Epithelial cell of proximal tubule (primary cell): ENCODE measurements around the gene SPATA31D3. TPM values are rescaled to one million over a fixed set of nuclear protein-coding genes. Genes with fewer than 3 reads are reported as not detected.
"Not testable (repeated sequence)": the region's sequence is repeated elsewhere in the genome, so short reads cannot be mapped to it uniquely, and the experiment has no call there.

Experiments used
- DNase-seq: peaks from one replicate; pipeline ENCODE4 v3.0.0-alpha.2; 2011; ENCODE audit warnings: low read depth
- H3K4me3 ChIP-seq: 2 replicates; pipeline ENCODE4 v1.5.1; 2011; ENCODE audit warnings: low read depth, mild to moderate bottlenecking, low read length
- total RNA-seq: library from RNA; depleted of rRNA; stranded (reverse); fragments of >200 nt; gene quantifications from 2 replicates; pipeline ENCODE4 v1.2.3, GENCODE V29; 2015
- TF ChIP-seq, protein P1 (sequence below): conservative IDR thresholded peaks from 2 replicates; pipeline ENCODE4 v1.5.1; 2012; ENCODE audit warnings: low read depth, mild to moderate bottlenecking, low read length

SPATA31D3 gene
- not detected in 2 replicates for total RNA-seq

DNA sequence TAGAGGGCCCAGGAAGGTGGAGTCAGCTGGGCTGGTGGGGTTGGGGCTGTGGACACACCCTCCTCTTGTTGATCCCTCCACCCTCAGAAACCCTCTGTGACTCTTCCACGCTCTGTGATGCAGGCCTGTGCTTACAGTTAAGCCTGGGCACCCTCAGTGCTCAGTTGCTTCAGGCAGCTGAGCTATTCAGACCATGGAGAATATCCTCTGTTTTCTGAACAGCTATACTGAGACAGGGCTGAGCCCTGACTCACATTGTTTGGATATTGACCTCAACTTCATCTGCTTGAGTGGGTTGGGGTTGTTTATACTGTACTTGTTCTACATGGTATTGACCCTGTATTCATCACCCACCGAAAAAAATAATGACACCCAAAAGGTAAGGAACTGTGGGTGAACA, at the start of gene SPATA31D3:
SPATA31D3 (plus strand) TSS at position 108 of the 400 bp plus-strand sequence; CDS start at position 194, 86 bp downstream.
- DNase-seq, H3K4me3 ChIP-seq: not testable (repeated sequence)

GRCh38 chr9:81893929-81894328, 49.4 kb upstream of the SPATA31D3 start:
- no peak overlapping the region for H3K4me3 ChIP-seq
- TF ChIP-seq, protein P1, sequence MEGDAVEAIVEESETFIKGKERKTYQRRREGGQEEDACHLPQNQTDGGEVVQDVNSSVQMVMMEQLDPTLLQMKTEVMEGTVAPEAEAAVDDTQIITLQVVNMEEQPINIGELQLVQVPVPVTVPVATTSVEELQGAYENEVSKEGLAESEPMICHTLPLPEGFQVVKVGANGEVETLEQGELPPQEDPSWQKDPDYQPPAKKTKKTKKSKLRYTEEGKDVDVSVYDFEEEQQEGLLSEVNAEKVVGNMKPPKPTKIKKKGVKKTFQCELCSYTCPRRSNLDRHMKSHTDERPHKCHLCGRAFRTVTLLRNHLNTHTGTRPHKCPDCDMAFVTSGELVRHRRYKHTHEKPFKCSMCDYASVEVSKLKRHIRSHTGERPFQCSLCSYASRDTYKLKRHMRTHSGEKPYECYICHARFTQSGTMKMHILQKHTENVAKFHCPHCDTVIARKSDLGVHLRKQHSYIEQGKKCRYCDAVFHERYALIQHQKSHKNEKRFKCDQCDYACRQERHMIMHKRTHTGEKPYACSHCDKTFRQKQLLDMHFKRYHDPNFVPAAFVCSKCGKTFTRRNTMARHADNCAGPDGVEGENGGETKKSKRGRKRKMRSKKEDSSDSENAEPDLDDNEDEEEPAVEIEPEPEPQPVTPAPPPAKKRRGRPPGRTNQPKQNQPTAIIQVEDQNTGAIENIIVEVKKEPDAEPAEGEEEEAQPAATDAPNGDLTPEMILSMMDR = no peak
- DNase-seq = no peak

GRCh38 chr9:81894891-81895290, 48.4 kb upstream of the SPATA31D3 start:
- no peak overlapping the region for H3K4me3 ChIP-seq
- DNase-seq = no peak
- TF ChIP-seq, protein P1 = no peak

DNA sequence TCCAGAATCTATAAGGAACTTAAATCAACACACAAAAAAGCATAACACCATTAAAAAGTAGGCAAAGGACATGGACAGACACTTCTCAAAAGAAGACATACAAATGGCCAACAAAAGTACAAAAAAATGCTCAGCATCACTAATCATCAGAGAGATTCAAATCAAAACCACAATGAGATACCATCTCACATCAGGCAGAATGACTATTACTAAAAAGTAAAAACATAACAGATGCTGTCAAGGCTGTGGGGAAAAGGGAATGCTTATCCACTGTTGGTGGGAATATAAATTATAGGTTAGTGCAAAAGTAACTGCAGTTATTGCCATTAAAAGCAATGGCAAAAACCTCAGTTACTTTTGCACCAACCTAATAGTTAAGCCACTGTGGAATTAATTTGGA, 47.2 kb upstream of the SPATA31D3 start:
- H3K4me3 ChIP-seq = no peak overlapping the region
- no peak for DNase-seq
- TF ChIP-seq, protein P1 = no peak

DNA sequence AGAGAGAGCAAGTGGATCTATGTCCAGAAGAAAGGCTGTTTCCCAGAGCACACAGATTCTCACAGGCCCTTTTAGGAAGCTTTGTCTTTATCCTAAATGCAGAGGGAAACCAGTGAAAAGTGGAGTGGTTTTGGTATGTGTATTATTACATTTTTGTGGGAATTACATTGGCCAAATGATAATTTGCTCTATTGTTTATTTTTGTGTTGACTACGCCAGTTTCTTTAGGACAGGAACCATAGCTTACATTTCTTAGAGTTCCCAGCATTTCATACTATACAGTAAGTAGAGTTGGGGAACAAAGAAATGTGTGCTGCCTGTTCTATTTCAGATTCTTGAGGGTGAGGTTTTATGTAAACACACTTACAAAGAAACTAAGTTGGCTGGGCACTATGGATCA, 44.4 kb upstream of the SPATA31D3 start:
- TF ChIP-seq, protein P1 = no peak
- DNase-seq = no peak
- no peak overlapping the region for H3K4me3 ChIP-seq

DNA sequence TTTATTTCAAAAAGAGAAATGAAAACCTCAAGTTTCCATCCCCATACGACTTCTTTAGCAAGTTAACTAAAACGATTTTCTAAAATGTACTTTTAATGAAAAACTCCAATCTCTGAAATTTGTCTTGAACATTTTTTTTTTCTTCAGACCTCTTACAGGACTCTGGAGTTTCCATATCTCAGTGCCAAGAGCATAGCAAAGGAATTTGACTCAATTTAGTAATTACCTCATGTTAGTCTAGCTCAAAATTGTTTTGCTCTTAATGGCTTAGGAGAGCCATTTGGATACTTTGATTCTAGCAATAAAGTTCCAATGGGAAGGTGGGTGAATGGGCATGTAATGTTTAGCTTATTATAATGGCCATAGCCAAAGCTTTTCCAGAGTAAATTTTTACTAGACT, 41.1 kb upstream of the SPATA31D3 start:
- TF ChIP-seq, protein P1 = no peak
- no peak overlapping the region for H3K4me3 ChIP-seq
- no peak for DNase-seq

DNA sequence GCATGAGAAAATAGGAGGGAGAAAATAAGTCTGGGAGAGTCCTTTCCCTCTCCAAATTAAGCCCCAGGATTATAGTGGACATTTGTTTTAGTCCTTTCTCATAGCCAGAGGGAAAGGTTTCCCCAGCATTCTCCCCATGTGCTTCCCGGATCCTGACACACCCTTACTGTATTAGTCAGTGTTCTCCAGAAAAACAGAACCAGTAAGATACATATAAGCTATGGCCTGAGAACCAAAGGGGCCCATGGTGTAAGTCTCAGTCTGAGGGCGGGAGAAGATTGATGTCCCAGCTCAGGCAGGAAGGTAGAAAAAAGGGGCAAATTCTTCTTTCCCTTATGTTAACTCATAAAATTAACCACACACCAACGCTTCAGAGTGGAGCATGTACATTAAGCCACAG, 40.7 kb upstream of the SPATA31D3 start:
- no peak for DNase-seq
- H3K4me3 ChIP-seq = no peak overlapping the region
- TF ChIP-seq, protein P1 = no peak
